GM19023 (cell line): ENCODE data around the gene NLRP13.

Source experiments
- ATAC-seq: cut with Tn5 transposase; IDR thresholded peaks from one replicate; pipeline ENCODE4 v1.9.1; 2021; ENCODE audit warnings: mild to moderate bottlenecking, moderate library complexity; ENCODE audit not compliant: unreplicated experiment

The NLRP13 gene

GRCh38 chr19:55907286-55907685, 24.9 kb downstream of the NLRP13 start:
- no peak for ATAC-seq

GRCh38 chr19:55902080-55902751, 29.9 kb downstream of the NLRP13 start:
- ATAC-seq = no peak

- ATAC-seq = no peak
Measured at GRCh38 chr19:55901369-55902079, 30.6 kb downstream of the NLRP13 start.

GRCh38 chr19:55898911-55899310, 33.2 kb downstream of the NLRP13 start:
- ATAC-seq = no peak

- ATAC-seq = no peak
Measured at GRCh38 chr19:55882626-55883025, 49.5 kb downstream of the NLRP13 start.

- no peak for ATAC-seq
Measured at GRCh38 chr19:55877211-55877610, 54.9 kb downstream of the NLRP13 start.

GRCh38 chr19:55870736-55871135, 61.4 kb downstream of the NLRP13 start:
- no peak for ATAC-seq

- ATAC-seq = no peak
Measured at GRCh38 chr19:55867101-55867500, 65.0 kb downstream of the NLRP13 start.

- no peak for ATAC-seq
Measured at GRCh38 chr19:55866521-55866920, 65.6 kb downstream of the NLRP13 start.

- ATAC-seq = no peak
Measured at GRCh38 chr19:55858969-55859368, 73.2 kb downstream of the NLRP13 start.

- no peak for ATAC-seq
Measured at GRCh38 chr19:55858401-55858800, 73.7 kb downstream of the NLRP13 start.

- no peak for ATAC-seq
Measured at GRCh38 chr19:55857974-55858373, 74.2 kb downstream of the NLRP13 start.

GRCh38 chr19:55857149-55857548, 75.0 kb downstream of the NLRP13 start:
- no peak for ATAC-seq

GRCh38 chr19:55855160-55855559, 77.0 kb downstream of the NLRP13 start:
- no peak for ATAC-seq
